ENCODE data around the gene PRR36.

DNA sequence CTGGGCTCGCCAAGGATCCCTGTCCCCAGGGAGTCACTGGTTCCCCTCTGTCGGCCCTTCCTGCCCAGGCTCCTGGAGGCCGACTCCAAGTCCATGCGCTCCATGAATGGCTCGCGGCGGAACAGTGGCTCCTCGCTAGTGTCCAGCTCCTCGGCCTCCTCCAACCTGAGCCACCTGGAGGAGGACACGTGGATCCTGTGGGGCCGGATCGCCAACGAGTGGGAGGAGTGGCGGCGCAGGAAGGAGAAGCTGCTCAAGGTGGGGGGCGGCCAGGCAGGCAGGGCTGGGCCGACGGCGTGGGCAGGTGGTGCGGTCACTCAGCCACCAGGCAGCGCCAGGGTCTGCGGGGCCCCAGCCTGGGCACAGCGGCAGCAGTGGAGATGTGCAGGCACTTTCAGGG is 26.5 kb downstream of the PRR36 start:
- no peak for TF ChIP-seq CTCF (IDR thresholded peaks at IDR 0.05)
- TF ChIP-seq POLR2A (IDR thresholded peaks at IDR 0.05), result no peak
